IMR-90 (cell line): ENCODE measurements around the gene PSMA8.

Experiments
- MAFK ChIP-seq: IDR thresholded peaks from 2 replicates; pipeline ENCODE4 v1.6.1; 2012; ENCODE audit warnings: low read depth, low read length, improper control_type of control experiment
- MAZ ChIP-seq: IDR thresholded peaks from 2 replicates; pipeline ENCODE4 v1.6.1; 2012; ENCODE audit warnings: low read depth, mild to moderate bottlenecking, low read length, improper control_type of control experiment, moderate library complexity, borderline replicate concordance
- MXI1 ChIP-seq: IDR thresholded peaks from 2 replicates; pipeline ENCODE4 v1.6.1; 2012; ENCODE audit warnings: low read depth, mild to moderate bottlenecking, low read length, moderate library complexity, borderline replicate concordance
- POLR2A ChIP-seq: IDR thresholded peaks from 2 replicates; pipeline ENCODE4 v1.6.1; 2012; ENCODE audit warnings: mild to moderate bottlenecking, low read depth, low read length
- RAD21 ChIP-seq: IDR thresholded peaks from 2 replicates; pipeline ENCODE4 v1.6.1; 2012; ENCODE audit warnings: low read length, improper control_type of control experiment
- RCOR1 ChIP-seq: IDR thresholded peaks from 2 replicates; pipeline ENCODE4 v1.6.1; 2012; ENCODE audit warnings: mild to moderate bottlenecking, low read length, improper control_type of control experiment; ENCODE audit not compliant: insufficient replicate concordance
- RFX5 ChIP-seq: IDR thresholded peaks from 2 replicates; pipeline ENCODE4 v1.8.0; 2012; ENCODE audit warnings: low read depth, mild to moderate bottlenecking, low read length, moderate library complexity
- SMC3 ChIP-seq: fragments of 150-350 bp; IDR thresholded peaks from 2 replicates; pipeline ENCODE4 v1.6.1; 2016; ENCODE audit warnings: low read depth, mild to moderate bottlenecking, antibody characterized with exemption, low read length, moderate library complexity
- TF ChIP-seq, protein P1 (sequence below): conservative IDR thresholded peaks from 2 replicates; pipeline ENCODE4 v1.5.1; 2012; ENCODE audit warnings: mild to moderate bottlenecking, low read depth, low read length, improper control_type of control experiment
- TF ChIP-seq, protein P2 (sequence below): fragments of 150-350 bp; IDR thresholded peaks from 2 replicates; pipeline ENCODE4 v1.6.1; 2016; ENCODE audit warnings: low read depth, mild to moderate bottlenecking, low read length, moderate library complexity, borderline replicate concordance

DNA sequence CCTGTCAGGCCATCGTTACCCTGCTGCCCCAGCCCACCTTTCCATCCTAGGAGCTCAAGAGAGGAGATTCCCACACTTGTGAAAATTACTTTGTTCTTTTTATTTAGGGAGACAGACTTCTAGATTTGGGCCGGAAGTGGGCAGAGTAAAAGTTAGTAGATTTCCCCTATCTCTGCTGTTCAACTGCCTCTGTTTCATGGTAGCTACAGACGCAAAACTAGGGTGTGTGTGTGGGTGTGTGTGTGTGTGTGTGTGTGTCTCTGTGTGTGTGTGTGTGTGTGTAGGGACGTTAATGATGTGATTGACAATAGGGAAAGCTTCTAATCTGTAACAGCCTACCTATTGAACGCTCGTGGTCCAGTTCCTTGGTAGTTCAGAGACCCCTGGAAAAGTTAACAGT lies 438 bp downstream of the PSMA8 start:
- TF ChIP-seq RFX5 = no peak
- TF ChIP-seq, protein P1, sequence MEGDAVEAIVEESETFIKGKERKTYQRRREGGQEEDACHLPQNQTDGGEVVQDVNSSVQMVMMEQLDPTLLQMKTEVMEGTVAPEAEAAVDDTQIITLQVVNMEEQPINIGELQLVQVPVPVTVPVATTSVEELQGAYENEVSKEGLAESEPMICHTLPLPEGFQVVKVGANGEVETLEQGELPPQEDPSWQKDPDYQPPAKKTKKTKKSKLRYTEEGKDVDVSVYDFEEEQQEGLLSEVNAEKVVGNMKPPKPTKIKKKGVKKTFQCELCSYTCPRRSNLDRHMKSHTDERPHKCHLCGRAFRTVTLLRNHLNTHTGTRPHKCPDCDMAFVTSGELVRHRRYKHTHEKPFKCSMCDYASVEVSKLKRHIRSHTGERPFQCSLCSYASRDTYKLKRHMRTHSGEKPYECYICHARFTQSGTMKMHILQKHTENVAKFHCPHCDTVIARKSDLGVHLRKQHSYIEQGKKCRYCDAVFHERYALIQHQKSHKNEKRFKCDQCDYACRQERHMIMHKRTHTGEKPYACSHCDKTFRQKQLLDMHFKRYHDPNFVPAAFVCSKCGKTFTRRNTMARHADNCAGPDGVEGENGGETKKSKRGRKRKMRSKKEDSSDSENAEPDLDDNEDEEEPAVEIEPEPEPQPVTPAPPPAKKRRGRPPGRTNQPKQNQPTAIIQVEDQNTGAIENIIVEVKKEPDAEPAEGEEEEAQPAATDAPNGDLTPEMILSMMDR = no peak
- no peak for TF ChIP-seq RCOR1
- TF ChIP-seq MAZ = no peak
- TF ChIP-seq, protein P2, sequence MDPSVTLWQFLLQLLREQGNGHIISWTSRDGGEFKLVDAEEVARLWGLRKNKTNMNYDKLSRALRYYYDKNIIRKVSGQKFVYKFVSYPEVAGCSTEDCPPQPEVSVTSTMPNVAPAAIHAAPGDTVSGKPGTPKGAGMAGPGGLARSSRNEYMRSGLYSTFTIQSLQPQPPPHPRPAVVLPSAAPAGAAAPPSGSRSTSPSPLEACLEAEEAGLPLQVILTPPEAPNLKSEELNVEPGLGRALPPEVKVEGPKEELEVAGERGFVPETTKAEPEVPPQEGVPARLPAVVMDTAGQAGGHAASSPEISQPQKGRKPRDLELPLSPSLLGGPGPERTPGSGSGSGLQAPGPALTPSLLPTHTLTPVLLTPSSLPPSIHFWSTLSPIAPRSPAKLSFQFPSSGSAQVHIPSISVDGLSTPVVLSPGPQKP = no peak
- TF ChIP-seq SMC3 = no peak
- TF ChIP-seq POLR2A = no peak
- TF ChIP-seq MXI1 = no peak
- TF ChIP-seq RAD21 = no peak
- no peak for TF ChIP-seq MAFK
